Testis (tissue), 2 donors: ENCODE data around the gene CHCHD3.

ENCODE experiments used
- CTCF ChIP-seq, 3 experiments: fragments of 450-650 bp in 2 of 3; fragments of 200-600 bp in 1 of 3; sonication (generic) in 1 of 3; IDR thresholded peaks; one replicate each; pipeline ENCODE4 v1.5.1; 2016 to 2019; ENCODE audit warnings: antibody characterized with exemption in 3 of 3, mild to moderate bottlenecking in 2 of 3, moderate library complexity in 1 of 3
- POLR2A ChIP-seq: fragments of 450-650 bp; IDR thresholded peaks from one replicate; pipeline ENCODE4 v1.6.1; 2017; ENCODE audit warnings: antibody characterized with exemption, mild to moderate bottlenecking, moderate library complexity

DNA sequence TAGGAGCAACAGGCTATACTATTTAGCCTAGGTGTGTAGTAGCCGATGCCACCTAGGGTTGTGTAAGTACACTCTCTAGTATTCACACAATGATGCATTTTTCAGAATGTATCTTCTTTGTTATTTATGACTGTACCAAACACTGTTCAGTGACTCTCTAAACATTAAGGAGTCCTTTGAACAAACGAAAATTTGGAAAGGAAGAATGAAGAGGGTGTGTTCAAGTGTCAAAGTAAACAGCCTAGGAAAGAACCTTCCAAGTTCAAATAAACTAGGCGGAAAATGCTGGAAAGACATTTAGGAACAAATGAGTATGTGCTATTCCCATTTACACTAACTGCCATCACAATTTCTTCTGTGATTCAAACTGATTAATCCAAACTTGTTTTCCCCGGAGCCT, 142.4 kb downstream of the CHCHD3 start:
- no peak for TF ChIP-seq CTCF (IDR thresholded peaks at IDR 0.05)
- TF ChIP-seq POLR2A = no peak
